Hematopoietic multipotent progenitor cell treated with erythropoietin and hydrocortisone succinate and interleukin-3 and kit ligand, for 15 days (in vitro differentiated cells): ENCODE data around the gene CRYBB3.
"Not testable (repeated sequence)": the region's sequence is repeated elsewhere in the genome, so short reads cannot be mapped to it uniquely, and the experiment has no call there.

Experiments
- DNase-seq: peaks from one replicate; pipeline ENCODE4 v3.0.0-alpha.2; 2015; ENCODE audit warnings: low spot score

Gene CRYBB3

GRCh38 chr22:25176175-25176574 lies 23.5 kb upstream of the CRYBB3 start:
- DNase-seq = no peak

GRCh38 chr22:25176799-25177198 lies 22.9 kb upstream of the CRYBB3 start:
- no peak for DNase-seq

- no peak for DNase-seq
Measured at GRCh38 chr22:25177226-25177625, 22.4 kb upstream of the CRYBB3 start.

- no peak for DNase-seq
Measured at GRCh38 chr22:25177895-25178294, 21.8 kb upstream of the CRYBB3 start.

GRCh38 chr22:25178348-25178747 lies 21.3 kb upstream of the CRYBB3 start:
- DNase-seq = not testable (repeated sequence)

- DNase-seq = not testable (repeated sequence)
Measured at GRCh38 chr22:25178869-25179631, 20.6 kb upstream of the CRYBB3 start.

- DNase-seq = no peak
Measured at GRCh38 chr22:25182131-25183110, 17.2 kb upstream of the CRYBB3 start.

GRCh38 chr22:25183949-25184619 lies 15.6 kb upstream of the CRYBB3 start:
- no peak for DNase-seq

GRCh38 chr22:25186140-25186539 lies 13.5 kb upstream of the CRYBB3 start:
- no peak for DNase-seq

- DNase-seq = no peak
Measured at GRCh38 chr22:25187469-25187868, 12.2 kb upstream of the CRYBB3 start.

- DNase-seq = no peak
Measured at GRCh38 chr22:25192406-25192805, 7.3 kb upstream of the CRYBB3 start.

- DNase-seq = no peak
Measured at GRCh38 chr22:25193130-25193529, 6.5 kb upstream of the CRYBB3 start.

GRCh38 chr22:25193548-25193947 lies 6.1 kb upstream of the CRYBB3 start:
- DNase-seq = no peak

GRCh38 chr22:25196326-25196725 lies 3.3 kb upstream of the CRYBB3 start:
- DNase-seq = no peak

GRCh38 chr22:25197340-25197739 lies 2.3 kb upstream of the CRYBB3 start:
- DNase-seq = no peak

- no peak for DNase-seq
Measured at GRCh38 chr22:25200967-25201366, 1.3 kb downstream of the CRYBB3 start.

GRCh38 chr22:25201557-25202273 lies 2.1 kb downstream of the CRYBB3 start:
- no peak for DNase-seq

GRCh38 chr22:25202290-25202921 lies 2.7 kb downstream of the CRYBB3 start:
- peak; percentile 58 for DNase-seq

- DNase-seq = no peak
Measured at GRCh38 chr22:25203082-25203481, 3.4 kb downstream of the CRYBB3 start.

- not testable (repeated sequence) for DNase-seq
Measured at GRCh38 chr22:25204547-25204946, 4.9 kb downstream of the CRYBB3 start.

GRCh38 chr22:25205847-25206246 lies 6.2 kb downstream of the CRYBB3 start:
- DNase-seq = no peak
